ENCODE measurements around the gene ADAMTS9. TPM values are rescaled to one million over a fixed set of nuclear protein-coding genes. Genes with fewer than 3 reads are reported as not detected.

The ADAMTS9 gene
- total and polyA plus RNA-seq, 12 donors: 9.7 to 102 (median 18.6) TPM

GRCh38 chr3:64693031-64693430 is 5.2 kb upstream of the ADAMTS9 start:
- no peaks in the 10 kb centered on the region for H3K9me3 ChIP-seq
- DNase-seq (no peak), ATAC-seq (no peak)
- no peaks in the 10 kb centered on the region for H3K36me3 ChIP-seq
- 60 to 68% methylated on average over 3 of the region's 3 CpGs for WGBS, 2 donors
- H3K27me3 ChIP-seq: peaks cover 0 to 8% (median 0%) of the 10 kb centered on the region in 7 donors
- H3K4me3 ChIP-seq: no peak overlapping the region
- intact Hi-C loops (cut with DNase I): loop anchor here in 1 of 10 donors (10.0 kb wide), 1 partner anchor 202 kb away; no protein-coding TSS in a partner anchor
- peaks cover 0 to 60% (median 39%) of the 10 kb centered on the region in 9 donors for H3K4me1 ChIP-seq
- H3K27ac ChIP-seq: peak overlapping the region in 2 of 10 donors; percentile 8 to 13
- no peak for TF ChIP-seq CTCF (IDR thresholded peaks at IDR 0.05)

GRCh38 chr3:64691051-64691450 is 3.3 kb upstream of the ADAMTS9 start:
- Histone ChIP-seq H3K27ac (peak overlapping the region in 9 of 10 donors; percentile 10 to 60 (median 46)), H3K9me3 (no peaks in the 10 kb centered on the region), H3K4me1 (peaks cover 0 to 52% (median 36%) of the 10 kb centered on the region in 9 donors), H3K4me3 (no peak overlapping the region), H3K27me3 (peaks cover 0 to 24% (median 0%) of the 10 kb centered on the region in 7 donors), H3K36me3 (peaks cover 0 to 3% (median 0%) of the 10 kb centered on the region in 9 donors)
- ATAC-seq (peak in 5 of 8 donors; percentile 4 to 60 (median 20)), DNase-seq (peak in 1 of 2 donors; percentile 40)
- WGBS, 2 donors: 39 to 44% methylated on average over 3 of the region's 3 CpGs
- intact Hi-C loops (cut with DNase I): loop anchor here in 1 of 10 donors (10.0 kb wide), 1 partner anchor 204 kb away; no protein-coding TSS in a partner anchor
- TF ChIP-seq CTCF (IDR thresholded peaks at IDR 0.05): no peak

GRCh38 chr3:64687086-64687780 is 567 bp downstream of the ADAMTS9 start:
- H3K27ac ChIP-seq: peak overlapping the region; percentile 75 to 99 (median 96)
- ATAC-seq: peak in 5 of 8 donors; percentile 0 to 58 (median 6)
- TF ChIP-seq CTCF (IDR thresholded peaks at IDR 0.05): no peak
- no peaks in the 10 kb centered on the region for H3K9me3 ChIP-seq
- WGBS, 2 donors: 0 to 1% methylated on average over 40 to 42 of the region's 42 CpGs
- peaks cover 0 to 34% (median 0%) of the 10 kb centered on the region in 7 donors for H3K27me3 ChIP-seq
- DNase-seq: no peak
- H3K4me3 ChIP-seq: peak overlapping the region; percentile 42 to 90 (median 72)
- H3K36me3 ChIP-seq: peaks cover 0 to 21% (median 0%) of the 10 kb centered on the region in 9 donors
- H3K4me1 ChIP-seq: peaks cover 0 to 55% (median 20%) of the 10 kb centered on the region in 9 donors
- intact Hi-C loops (cut with DNase I): loop anchor here in 9 of 10 donors (2.0 to 10.0 kb wide), 13 partner anchors 125 to 728 kb away; no protein-coding TSS in a partner anchor

DNA sequence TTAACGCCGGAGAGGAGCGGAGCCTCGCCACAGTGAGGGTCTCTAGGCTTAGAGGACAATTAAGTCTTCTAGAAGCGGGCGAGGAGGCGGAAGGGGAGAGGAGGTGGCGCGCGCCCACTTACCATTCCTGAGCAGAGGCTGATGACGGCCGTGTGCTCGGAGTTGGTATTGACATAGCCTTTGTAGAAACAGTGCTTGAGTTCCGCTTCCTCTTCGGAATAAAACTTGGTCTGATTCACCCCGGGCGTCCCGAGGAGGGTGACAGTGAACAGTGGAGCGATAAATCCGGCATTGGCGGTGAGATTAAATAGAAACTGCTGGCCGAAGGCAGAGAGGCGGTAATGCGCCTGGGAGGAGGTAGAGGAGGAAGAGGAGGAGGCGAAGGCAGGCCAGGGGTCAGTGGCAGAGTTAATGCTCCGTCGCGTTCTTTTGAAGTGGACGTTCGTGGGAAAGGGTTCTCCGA is 1.3 kb downstream of the ADAMTS9 start:
- peaks cover 0 to 25% (median 0%) of the 10 kb centered on the region in 9 donors for H3K36me3 ChIP-seq
- peaks cover 0 to 53% (median 18%) of the 10 kb centered on the region in 9 donors for H3K4me1 ChIP-seq
- H3K27ac ChIP-seq: peak overlapping the region; percentile 75 to 99 (median 96)
- intact Hi-C loops (cut with DNase I): loop anchor here in 9 of 10 donors (1.0 to 10.0 kb wide), 14 partner anchors 126 to 728 kb away; no protein-coding TSS in a partner anchor
- DNase-seq (peak in 1 of 2 donors; percentile 49), ATAC-seq (peak; percentile 5 to 36 (median 25))
- H3K4me3 ChIP-seq: peak overlapping the region; percentile 42 to 90 (median 72)
- H3K9me3 ChIP-seq: no peaks in the 10 kb centered on the region
- WGBS, 2 donors: 0% methylated on average over 31 of the region's 31 CpGs
- TF ChIP-seq CTCF (IDR thresholded peaks at IDR 0.05): peak in 1 of 9 donors; percentile 5
- peaks cover 0 to 34% (median 0%) of the 10 kb centered on the region in 7 donors for H3K27me3 ChIP-seq
